HepG2 (cell line): ENCODE measurements around the gene MNT.

ENCODE experiments used
- ARID4A ChIP-seq: sonication (generic); formaldehyde crosslinking; IDR thresholded peaks from 2 replicates; pipeline ENCODE4 v1.5.0; 2020; ENCODE audit warnings: mild to moderate bottlenecking, missing genetic modification reagents, borderline replicate concordance
- ATF1 ChIP-seq: IDR thresholded peaks from 2 replicates; pipeline ENCODE4 v1.6.1; 2016; ENCODE audit warnings: mild to moderate bottlenecking, control low read depth
- ATF4 ChIP-seq, 2 experiments: fragments of 450-650 bp in 1 of 2; sonication (generic) in 1 of 2; formaldehyde crosslinking; IDR thresholded peaks; 2 replicates each; pipeline versions ENCODE4 v1.5.0 to v1.8.0; 2020 to 2022; ENCODE audit warnings: mild to moderate bottlenecking in 1 of 2, missing genetic modification reagents in 1 of 2
- CTCF ChIP-seq: sonication (generic); formaldehyde crosslinking; IDR thresholded peaks from 2 replicates; pipeline ENCODE4 v1.5.0; 2020; ENCODE audit warnings: mild to moderate bottlenecking, missing genetic modification reagents, moderate library complexity
- EZH2 ChIP-seq: conservative IDR thresholded peaks from 2 replicates; pipeline ENCODE4 v1.6.1; 2012; ENCODE audit warnings: mild to moderate bottlenecking, low read depth, low read length, moderate library complexity
- FOXP4 ChIP-seq: sonication (generic); formaldehyde crosslinking; IDR thresholded peaks from 2 replicates; pipeline ENCODE4 v1.4.0; 2020; ENCODE audit warnings: missing genetic modification reagents
- GABPA ChIP-seq, 2 experiments: IDR thresholded peaks; 2 replicates each; pipeline ENCODE4 v1.6.1; 2011 to 2016; ENCODE audit warnings: low read depth in 2 of 2, low read length in 1 of 2, missing biosample characterization in 1 of 2, missing genetic modification characterization in 1 of 2
- HOXA7 ChIP-seq: sonication (generic); formaldehyde crosslinking; IDR thresholded peaks from 2 replicates; pipeline ENCODE4 v1.8.1; 2022; ENCODE audit warnings: mild to moderate bottlenecking, missing genetic modification reagents, moderate library complexity
- KDM2A ChIP-seq: sonication (generic); formaldehyde crosslinking; IDR thresholded peaks from 2 replicates; pipeline ENCODE4 v1.4.0; 2020; ENCODE audit warnings: low read depth, missing genetic modification reagents, borderline replicate concordance
- MAZ ChIP-seq, 2 experiments: sonication (generic) in 1 of 2; formaldehyde crosslinking in 1 of 2; IDR thresholded peaks; 2 replicates each; pipeline versions ENCODE4 v1.5.0 to v1.6.1; 2012 to 2020; ENCODE audit warnings: low read depth in 2 of 2, mild to moderate bottlenecking in 2 of 2, borderline replicate concordance in 1 of 2, improper control_type of control experiment in 1 of 2, low read length in 1 of 2, missing genetic modification reagents in 1 of 2, moderate library complexity in 1 of 2
- POLR2A ChIP-seq, 2 experiments: IDR thresholded peaks; 2 replicates each; pipeline ENCODE4 v1.6.1; 2011; ENCODE audit warnings: low read depth in 2 of 2, low read length in 2 of 2, mild to moderate bottlenecking in 1 of 2, moderate library complexity in 1 of 2; ENCODE audit not compliant: insufficient read depth in 1 of 2
- YY1 ChIP-seq: IDR thresholded peaks from 2 replicates; pipeline ENCODE4 v1.6.1; 2011; ENCODE audit warnings: low read length, low read depth, moderate library complexity, mild to moderate bottlenecking; ENCODE audit not compliant: insufficient read depth, insufficient replicate concordance

- TF ChIP-seq ARID4A (CRISPR knock-in tag): no peak
- TF ChIP-seq POLR2A (IDR thresholded peaks at IDR 0.05; ENCODE audit: insufficient read depth in 1 of 2, low read depth in 2 of 2, low read length in 2 of 2): no peak
- TF ChIP-seq EZH2: no peak
- no peak for TF ChIP-seq HOXA7
- TF ChIP-seq CTCF (CRISPR knock-in tag): no peak
- no peak for TF ChIP-seq KDM2A (CRISPR knock-in tag)
- no peak for TF ChIP-seq FOXP4 (CRISPR knock-in tag)
- TF ChIP-seq GABPA (IDR thresholded peaks at IDR 0.05; ENCODE audit: low read depth, low read length): no peak
- TF ChIP-seq GABPA (CRISPR knock-in tag; IDR thresholded peaks at IDR 0.05; ENCODE audit: low read depth): no peak
- no peak for TF ChIP-seq MAZ (IDR thresholded peaks at IDR 0.05; ENCODE audit: borderline replicate concordance, low read depth, low read length)
- no peak for TF ChIP-seq MAZ (CRISPR knock-in tag; IDR thresholded peaks at IDR 0.05; ENCODE audit: low read depth)
- no peak for TF ChIP-seq ATF1 (CRISPR knock-in tag)
- TF ChIP-seq YY1: no peak
- no peak for TF ChIP-seq ATF4 (CRISPR knock-in tag; IDR thresholded peaks at IDR 0.05)
These were observed 28.2 kb downstream of the MNT start for GRCh38 chr17:2372681-2373080.
